HepG2 (cell line): ENCODE data around the gene PNKD. TPM values are rescaled to one million over a fixed set of nuclear protein-coding genes. Genes with fewer than 3 reads are reported as not detected.

Experiments
- DNMT3B ChIP-seq: conservative IDR thresholded peaks from 2 replicates; pipeline ENCODE4 v1.6.1; 2016; ENCODE audit warnings: missing biosample characterization, control low read depth
- GTF2F1 ChIP-seq: fragments of 150-350 bp; IDR thresholded peaks from 2 replicates; pipeline ENCODE4 v1.6.1; 2014; ENCODE audit warnings: low read length
- NFE2L2 ChIP-seq: fragments of 150-350 bp; IDR thresholded peaks from 2 replicates; pipeline ENCODE4 v1.6.1; 2014; ENCODE audit warnings: low read length
- NFYB ChIP-seq: sonication (generic); formaldehyde crosslinking; IDR thresholded peaks from 2 replicates; pipeline ENCODE4 v1.4.0; 2020; ENCODE audit warnings: missing genetic modification reagents
- PAXIP1 ChIP-seq: sonication (generic); formaldehyde crosslinking; conservative IDR thresholded peaks from 2 replicates; pipeline ENCODE4 v1.4.0; 2020; ENCODE audit warnings: mild to moderate bottlenecking, missing genetic modification reagents, moderate library complexity
- ZBTB7B ChIP-seq: sonication (generic); formaldehyde crosslinking; IDR thresholded peaks from 2 replicates; pipeline ENCODE4 v1.4.0; 2020; ENCODE audit warnings: missing genetic modification reagents
- ZKSCAN1 ChIP-seq: fragments of 150-350 bp; IDR thresholded peaks from 2 replicates; pipeline ENCODE4 v1.6.1; 2014; ENCODE audit warnings: low read length
- ZNF564 ChIP-seq: sonication (generic); formaldehyde crosslinking; IDR thresholded peaks from 2 replicates; pipeline ENCODE4 v1.8.1; 2023; ENCODE audit warnings: mild to moderate bottlenecking, missing genetic modification reagents
- ZNF574 ChIP-seq: sonication (generic); formaldehyde crosslinking; IDR thresholded peaks from 2 replicates; pipeline ENCODE4 v1.4.0; 2020; ENCODE audit warnings: missing genetic modification reagents
- ZNF788 ChIP-seq: sonication (generic); formaldehyde crosslinking; IDR thresholded peaks from 2 replicates; pipeline ENCODE4 v1.5.0; 2020; ENCODE audit warnings: mild to moderate bottlenecking, missing genetic modification reagents, borderline replicate concordance
- polyA plus RNA-seq, 8 experiments: library from polyadenylated mRNA; depleted of rRNA in 3 of 8; stranded (reverse) in 7 of 8; unstranded in 1 of 8; fragments of >200 nt; fragmentation: Illumina TruSeq in 4 of 8; extraction: Trizol in 4 of 8; gene quantifications; 2 replicates each; pipeline versions ENCODE4 v1.2.1 to v1.2.3, GENCODE V29; 2011 to 2016; ENCODE audit warnings: low read depth in 4 of 8, missing spikeins in 1 of 8, mixed read lengths in 1 of 8; ENCODE audit not compliant: insufficient read depth in 1 of 8
- total RNA-seq, 5 experiments: library from RNA; depleted of rRNA; stranded (reverse); fragments of >200 nt; fragmentation: Illumina TruSeq; extraction: Trizol; gene quantifications; 2 replicates each; pipeline ENCODE4 v1.2.3, GENCODE V29; 2016; ENCODE audit warnings: low read depth in 1 of 5
- TF ChIP-seq, protein P1 (sequence below): sonication (generic); formaldehyde crosslinking; IDR thresholded peaks from 2 replicates; pipeline ENCODE4 v1.4.0; 2020; ENCODE audit warnings: mild to moderate bottlenecking, missing genetic modification reagents
- TF ChIP-seq, protein P2 (sequence below): sonication (generic); formaldehyde crosslinking; IDR thresholded peaks from 2 replicates; pipeline ENCODE4 v1.4.0; 2020; ENCODE audit warnings: low read depth, mild to moderate bottlenecking, missing genetic modification reagents

Gene PNKD
- total and polyA plus RNA-seq, 2 of the 13 experiments (the other 11 are each of a cell fraction or from before 2014, with no cell fraction given): 55.9 to 80.4 TPM

DNA sequence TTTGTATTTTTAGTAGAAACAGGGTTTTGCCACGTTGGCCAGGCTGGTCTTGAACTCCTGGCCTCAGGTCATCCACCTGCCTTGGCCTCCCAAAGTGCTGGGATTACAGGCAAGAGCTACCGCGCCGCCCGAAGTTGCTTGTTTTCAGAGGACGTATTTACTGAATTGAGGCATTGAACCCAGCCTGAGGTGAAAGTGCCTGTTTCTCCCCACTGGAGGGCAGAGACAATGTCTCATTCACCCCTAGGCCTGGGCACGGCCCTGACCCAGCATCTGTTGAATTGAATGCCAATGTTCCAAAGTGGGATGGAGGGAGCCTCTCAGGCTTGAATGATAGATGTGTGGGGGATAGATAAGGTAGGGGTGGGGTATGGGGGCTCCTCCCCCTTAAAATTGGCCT is 26.5 kb downstream of the PNKD start (continued):
- TF ChIP-seq PAXIP1 (CRISPR knock-in tag) (peak; percentile 42; the same call in 1 of the 2 replicates), ZNF574 (CRISPR knock-in tag) (0 out of 2 replicates have a peak, but pooled peaks have one; percentile 24), GTF2F1 (no peak), NFE2L2 (no peak), ZNF564 (CRISPR knock-in tag) (no peak), ZKSCAN1 (no peak), ZBTB7B (CRISPR knock-in tag) (no peak), NFYB (CRISPR knock-in tag) (no peak), ZNF788 (CRISPR knock-in tag) (no peak), DNMT3B (CRISPR knock-in tag) (no peak)
- TF ChIP-seq, protein P1, sequence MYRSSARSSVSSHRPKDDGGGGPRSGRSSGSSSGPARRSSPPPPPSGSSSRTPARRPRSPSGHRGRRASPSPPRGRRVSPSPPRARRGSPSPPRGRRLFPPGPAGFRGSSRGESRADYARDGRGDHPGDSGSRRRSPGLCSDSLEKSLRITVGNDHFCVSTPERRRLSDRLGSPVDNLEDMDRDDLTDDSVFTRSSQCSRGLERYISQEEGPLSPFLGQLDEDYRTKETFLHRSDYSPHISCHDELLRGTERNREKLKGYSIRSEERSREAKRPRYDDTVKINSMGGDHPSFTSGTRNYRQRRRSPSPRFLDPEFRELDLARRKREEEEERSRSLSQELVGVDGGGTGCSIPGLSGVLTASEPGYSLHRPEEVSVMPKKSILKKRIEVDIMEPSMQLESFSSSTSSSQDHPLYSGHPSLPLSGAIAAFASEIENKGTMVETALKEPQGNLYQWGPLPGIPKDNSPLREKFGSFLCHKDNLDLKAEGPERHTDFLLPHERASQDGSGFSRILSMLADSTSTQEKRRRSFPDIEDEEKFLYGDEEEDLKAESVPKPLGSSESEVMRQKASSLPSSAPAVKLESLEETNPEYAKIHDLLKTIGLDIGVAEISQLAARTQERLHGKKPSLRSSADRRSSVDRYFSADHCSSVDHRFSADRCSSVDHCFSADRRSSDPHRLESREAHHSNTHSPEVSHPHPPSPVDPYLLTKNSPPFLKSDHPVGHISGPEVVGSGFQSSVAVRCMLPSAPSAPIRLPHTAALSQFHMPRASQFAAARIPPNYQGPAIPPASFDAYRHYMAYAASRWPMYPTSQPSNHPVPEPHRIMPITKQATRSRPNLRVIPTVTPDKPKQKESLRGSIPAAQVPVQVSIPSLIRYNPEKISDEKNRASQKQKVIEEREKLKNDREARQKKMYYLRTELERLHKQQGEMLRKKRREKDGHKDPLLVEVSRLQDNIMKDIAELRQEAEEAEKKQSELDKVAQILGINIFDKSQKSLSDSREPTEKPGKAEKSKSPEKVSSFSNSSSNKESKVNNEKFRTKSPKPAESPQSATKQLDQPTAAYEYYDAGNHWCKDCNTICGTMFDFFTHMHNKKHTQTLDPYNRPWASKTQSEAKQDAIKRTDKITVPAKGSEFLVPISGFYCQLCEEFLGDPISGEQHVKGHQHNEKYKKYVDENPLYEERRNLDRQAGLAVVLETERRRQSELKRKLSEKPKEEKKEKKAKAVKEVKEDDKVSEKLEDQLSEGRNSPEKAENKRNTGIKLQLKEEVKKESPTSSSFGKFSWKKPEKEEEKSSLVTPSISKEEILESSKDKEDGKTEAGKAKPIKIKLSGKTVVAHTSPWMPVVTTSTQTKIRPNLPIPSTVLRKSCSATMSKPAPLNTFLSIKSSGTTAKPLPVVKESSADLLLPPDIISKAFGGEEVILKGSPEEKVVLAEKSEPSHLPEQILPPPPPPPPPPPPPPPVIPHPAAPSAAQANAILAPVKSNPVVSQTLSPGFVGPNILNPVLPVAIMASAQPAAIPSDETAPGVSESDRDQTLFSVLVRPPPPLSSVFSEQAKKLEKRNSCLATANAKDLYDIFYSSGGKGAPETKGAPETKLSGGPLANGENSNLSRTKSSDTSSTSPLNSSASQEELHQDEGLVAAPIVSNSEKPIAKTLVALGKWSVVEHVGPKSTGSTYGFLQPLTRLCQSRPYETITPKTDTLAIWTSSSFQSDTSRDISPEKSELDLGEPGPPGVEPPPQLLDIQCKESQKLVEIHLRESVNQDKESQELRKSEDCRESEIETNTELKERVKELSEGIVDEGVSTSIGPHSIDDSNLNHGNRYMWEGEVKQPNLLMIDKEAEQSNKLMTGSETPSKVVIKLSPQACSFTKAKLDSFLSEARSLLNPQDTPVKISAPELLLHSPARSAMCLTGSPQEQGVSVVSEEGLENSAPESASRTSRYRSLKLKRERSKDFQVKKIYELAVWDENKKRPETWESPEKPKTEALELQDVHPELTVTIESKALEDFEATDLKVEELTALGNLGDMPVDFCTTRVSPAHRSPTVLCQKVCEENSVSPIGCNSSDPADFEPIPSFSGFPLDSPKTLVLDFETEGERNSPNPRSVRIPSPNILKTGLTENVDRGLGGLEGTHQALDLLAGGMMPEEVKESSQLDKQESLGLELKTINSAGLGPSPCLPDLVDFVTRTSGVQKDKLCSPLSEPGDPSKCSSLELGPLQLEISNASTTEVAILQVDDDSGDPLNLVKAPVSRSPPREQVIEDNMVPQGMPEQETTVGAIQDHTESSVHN (CRISPR knock-in tag): no peak
- TF ChIP-seq, protein P2, sequence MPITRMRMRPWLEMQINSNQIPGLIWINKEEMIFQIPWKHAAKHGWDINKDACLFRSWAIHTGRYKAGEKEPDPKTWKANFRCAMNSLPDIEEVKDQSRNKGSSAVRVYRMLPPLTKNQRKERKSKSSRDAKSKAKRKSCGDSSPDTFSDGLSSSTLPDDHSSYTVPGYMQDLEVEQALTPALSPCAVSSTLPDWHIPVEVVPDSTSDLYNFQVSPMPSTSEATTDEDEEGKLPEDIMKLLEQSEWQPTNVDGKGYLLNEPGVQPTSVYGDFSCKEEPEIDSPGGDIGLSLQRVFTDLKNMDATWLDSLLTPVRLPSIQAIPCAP (CRISPR knock-in tag): no peak
